ENCODE measurements around the gene SPTBN5. TPM values are rescaled to one million over a fixed set of nuclear protein-coding genes. Genes with fewer than 3 reads are reported as not detected.

The SPTBN5 gene
- total RNA-seq, 1 donor from 2014 or later, result 1.7 TPM

DNA sequence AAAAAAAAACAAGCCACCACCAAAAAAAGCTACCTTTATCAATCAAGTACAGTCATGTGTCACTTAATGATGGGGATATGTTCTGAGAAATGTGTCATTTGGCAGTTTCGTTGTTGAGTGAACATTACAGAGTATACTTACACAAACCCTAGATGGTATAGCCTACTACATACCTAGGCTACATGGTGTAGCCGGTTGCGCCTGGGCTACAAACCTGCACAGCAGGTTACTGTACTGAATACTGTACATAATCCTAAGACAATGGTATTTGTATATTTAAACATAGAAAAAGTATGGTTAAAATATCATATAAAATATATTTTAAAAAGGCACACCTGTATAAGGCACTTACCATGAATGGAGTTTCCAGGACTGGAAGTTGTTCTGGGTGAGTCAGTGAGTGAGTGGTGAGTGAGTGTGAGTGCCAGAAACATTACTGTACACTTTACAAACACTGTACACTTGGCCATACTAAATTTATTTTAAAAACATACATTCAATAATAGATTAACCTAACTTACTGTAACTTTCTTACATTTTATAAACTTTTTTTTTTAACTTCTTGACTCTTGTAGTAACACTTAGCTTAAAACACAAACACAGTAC is 91.9 kb downstream of the SPTBN5 start:
- no peak for DNase-seq

DNA sequence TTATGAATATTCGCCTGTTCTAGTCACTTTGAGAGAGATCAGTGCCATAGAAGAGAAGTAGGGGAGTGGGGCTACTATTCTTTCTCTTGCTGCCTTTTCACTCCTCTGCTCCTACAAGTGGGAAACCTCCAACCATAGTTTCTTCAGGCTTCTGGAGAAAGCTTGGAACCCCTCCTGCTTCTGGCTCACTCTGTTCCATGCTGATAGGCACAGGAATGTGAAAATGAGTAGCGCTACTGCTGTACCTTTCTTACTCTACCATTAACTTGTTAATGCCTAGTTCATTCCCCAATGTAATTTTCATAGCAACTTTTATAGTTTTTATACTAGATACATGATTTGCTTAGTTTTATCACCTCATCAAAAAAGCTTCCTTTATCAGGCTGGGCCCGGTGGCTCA is 92.7 kb downstream of the SPTBN5 start:
- no peak for DNase-seq

DNA sequence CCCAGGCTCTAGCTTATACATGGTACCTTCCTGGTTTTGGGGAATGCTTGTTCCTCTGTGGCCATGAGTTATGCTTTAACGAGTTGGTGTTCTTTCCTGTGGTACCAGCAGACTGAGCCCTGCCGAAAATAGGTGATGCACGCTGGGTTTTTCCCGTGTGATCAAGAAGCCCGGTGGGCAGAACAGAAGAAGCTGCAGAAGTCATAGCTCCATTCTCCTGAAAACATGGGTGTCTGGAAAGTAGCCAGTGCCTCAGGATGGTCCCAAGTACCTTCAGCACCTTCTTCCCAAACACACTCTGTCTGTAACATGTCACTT is 94.4 kb downstream of the SPTBN5 start:
- DNase-seq, result no peak

DNA sequence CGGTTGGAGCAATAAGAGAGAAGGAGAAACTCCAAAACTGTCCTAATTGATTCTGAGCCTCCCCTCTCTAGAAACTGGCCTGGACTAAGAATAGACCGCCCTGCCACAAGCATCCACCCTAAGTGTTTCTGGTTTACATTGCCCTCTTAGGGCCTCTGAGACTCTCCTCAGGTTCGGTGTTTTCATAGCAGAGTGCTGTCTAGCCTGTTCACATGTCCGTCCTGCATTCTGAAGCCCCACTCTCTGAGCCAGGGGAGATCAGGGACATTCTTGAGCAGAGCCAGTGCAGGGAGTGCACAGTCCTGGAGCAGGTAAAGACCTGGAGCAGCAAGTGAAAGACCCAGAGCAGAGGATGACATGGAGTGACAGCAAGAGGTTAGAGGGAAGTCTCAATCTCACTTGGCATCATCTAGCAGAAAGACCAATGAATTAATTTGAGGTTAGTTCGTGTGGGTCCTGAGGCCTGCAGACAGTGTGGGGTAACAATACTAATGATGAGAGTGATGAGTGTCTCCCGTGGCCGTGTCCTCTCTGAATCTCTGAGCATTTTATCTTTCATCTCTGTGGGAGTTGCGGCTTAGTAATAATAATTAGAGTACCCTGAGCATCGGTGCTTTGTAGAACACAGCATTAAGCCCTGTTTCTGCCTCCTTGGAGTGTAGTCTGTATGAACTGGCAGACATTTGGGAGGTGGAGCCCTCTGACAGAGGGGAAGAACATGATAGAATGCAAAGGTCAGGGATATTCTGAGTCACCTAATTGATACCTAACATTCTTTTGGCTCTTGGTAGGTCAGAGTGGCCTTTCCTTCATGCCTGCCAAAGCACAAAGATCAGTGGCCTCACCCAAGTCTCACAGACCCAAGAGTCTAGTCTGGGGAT is 95.0 kb downstream of the SPTBN5 start:
- no peak for DNase-seq

Small RNA genes lying within 50 kb of the gene (small RNA-seq; reads per million reads assigned to genes)
- gene JMJD7-PLA2G4B (ENCODE audit: low replicate concordance) (not detected), gene MIR4310 (ENCODE audit: low replicate concordance) (not detected), gene RNA5SP393 (ENCODE audit: low replicate concordance) (not detected)

Other genes starting within 250 kb of the SPTBN5 start
- 48.0 TPM for gene MGA, start 233.6 kb downstream of the SPTBN5 start, total RNA-seq
- gene MAPKBP1, start 119.6 kb downstream of the SPTBN5 start, total RNA-seq, result 22.6 TPM
- 5.0 TPM for gene JMJD7, start 66.0 kb downstream of the SPTBN5 start, total RNA-seq
- 16.5 TPM for gene PLA2G4B, start 55.2 kb downstream of the SPTBN5 start, total RNA-seq
- 19.8 TPM for gene EHD4, start 78.5 kb upstream of the SPTBN5 start, total RNA-seq
- 33.8 TPM for gene PLA2G4E, start 127.0 kb upstream of the SPTBN5 start, total RNA-seq
- 4.8 TPM for gene PLA2G4D, start 200.5 kb upstream of the SPTBN5 start, total RNA-seq

All from skin of body (tissue), 3 donors.